Calu3 (cell line): ENCODE data around the gene SS18. TPM values are rescaled to one million over a fixed set of nuclear protein-coding genes. Genes with fewer than 3 reads are reported as not detected.
A peak's percentile ranks its signal among the peaks of the same experiment; 100 is the strongest.
"Not testable (repeated sequence)": the region's sequence is repeated elsewhere in the genome, so short reads cannot be mapped to it uniquely, and the experiment has no call there.

Source experiments
- Bru-seq: library from RNA; stranded (reverse); fragments of 400-500 nt; gene quantifications from one replicate; lab custom pipeline; 2021; lab: Mats Ljungman, UMichigan
- BruChase-seq, 2 experiments: library from RNA; stranded (reverse); fragments of 400-500 nt; gene quantifications; one replicate each; lab custom pipeline; 2021; lab: Mats Ljungman, UMichigan
- BruUV-seq: library from RNA; stranded (reverse); fragments of 400-500 nt; replicated peaks from 2 replicates; lab custom pipeline; 2021; lab: Mats Ljungman, UMichigan
- CTCF ChIA-PET: fragments of 300-600 bp; sonication (Branson Sonifier 250); formaldehyde crosslinking; loops from one replicate; lab custom pipeline; 2022; ENCODE audit warnings: antibody characterized with exemption; lab: Charles Lee
- DNase-seq: peaks from one replicate; pipeline ENCODE4 v3.0.0; 2022
- H3K27ac Mint-ChIP-seq: one replicate; pipeline ENCODE4 v1.8.0; 2022; ENCODE audit warnings: mixed read lengths; ENCODE audit not compliant: unreplicated experiment
- H3K27me3 Mint-ChIP-seq: one replicate; pipeline ENCODE4 v1.8.0; 2022; ENCODE audit warnings: mixed read lengths; ENCODE audit not compliant: unreplicated experiment
- H3K36me3 Mint-ChIP-seq: one replicate; pipeline ENCODE4 v1.8.0; 2022; ENCODE audit warnings: mild to moderate bottlenecking, moderate library complexity, mixed read lengths; ENCODE audit not compliant: insufficient read depth, unreplicated experiment
- H3K4me1 Mint-ChIP-seq: one replicate; pipeline ENCODE4 v1.8.0; 2022; ENCODE audit warnings: mild to moderate bottlenecking, low read depth, mixed read lengths; ENCODE audit not compliant: unreplicated experiment
- H3K4me3 Mint-ChIP-seq: one replicate; pipeline ENCODE4 v1.8.0; 2022; ENCODE audit warnings: mild to moderate bottlenecking, low read depth, moderate library complexity, mixed read lengths; ENCODE audit not compliant: unreplicated experiment
- H3K9me3 Mint-ChIP-seq: one replicate; pipeline ENCODE4 v1.8.0; 2022; ENCODE audit warnings: low read depth, mixed read lengths; ENCODE audit not compliant: unreplicated experiment
- CTCF ChIP-seq: fragments of 200-600 bp; IDR thresholded peaks from one replicate; pipeline ENCODE4 v1.8.0; 2022; ENCODE audit warnings: antibody characterized with exemption; ENCODE audit not compliant: unreplicated experiment
- intact Hi-C: fragments of 100-400 bp; cut with micrococcal nuclease; formaldehyde crosslinking; loops from one replicate; pipeline ENCODE4 v1.10.0; 2022; ENCODE audit not compliant: unreplicated experiment
- long read RNA-seq: library from polyadenylated mRNA; stranded (forward); transcript quantifications from one replicate; pipeline ENCODE4 v2.0.0, GENCODE V29; 2022
- total RNA-seq: library from RNA; stranded (reverse); gene quantifications from 2 replicates; pipeline ENCODE4 v1.2.3, GENCODE V29; 2022

Gene SS18, protein sequence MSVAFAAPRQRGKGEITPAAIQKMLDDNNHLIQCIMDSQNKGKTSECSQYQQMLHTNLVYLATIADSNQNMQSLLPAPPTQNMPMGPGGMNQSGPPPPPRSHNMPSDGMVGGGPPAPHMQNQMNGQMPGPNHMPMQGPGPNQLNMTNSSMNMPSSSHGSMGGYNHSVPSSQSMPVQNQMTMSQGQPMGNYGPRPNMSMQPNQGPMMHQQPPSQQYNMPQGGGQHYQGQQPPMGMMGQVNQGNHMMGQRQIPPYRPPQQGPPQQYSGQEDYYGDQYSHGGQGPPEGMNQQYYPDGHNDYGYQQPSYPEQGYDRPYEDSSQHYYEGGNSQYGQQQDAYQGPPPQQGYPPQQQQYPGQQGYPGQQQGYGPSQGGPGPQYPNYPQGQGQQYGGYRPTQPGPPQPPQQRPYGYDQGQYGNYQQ
- total RNA-seq (86.6 and 89.9 TPM in 2 replicates), Bru-seq, nascent RNA (percentile 94 among the genes with signal in this experiment), BruChase-seq, experiment 1, labeled RNA remaining after a 6-hour chase (percentile 86 among the genes with signal in this experiment), BruChase-seq, experiment 2, labeled RNA remaining after a 2-hour chase (percentile 90 among the genes with signal in this experiment)
- long read RNA-seq, transcript SS18-203 (11 exons, 3,414 nt): minor isoform, 18 of 87 reads
- long read RNA-seq, transcript SS18-201 (10 exons, 1,836 nt): major isoform, 41 of 87 reads
- long read RNA-seq, partial matches to known transcripts: 7 of 87 reads
- long read RNA-seq, other reads (novel, unspliced or antisense): 17 of 87 reads

DNA sequence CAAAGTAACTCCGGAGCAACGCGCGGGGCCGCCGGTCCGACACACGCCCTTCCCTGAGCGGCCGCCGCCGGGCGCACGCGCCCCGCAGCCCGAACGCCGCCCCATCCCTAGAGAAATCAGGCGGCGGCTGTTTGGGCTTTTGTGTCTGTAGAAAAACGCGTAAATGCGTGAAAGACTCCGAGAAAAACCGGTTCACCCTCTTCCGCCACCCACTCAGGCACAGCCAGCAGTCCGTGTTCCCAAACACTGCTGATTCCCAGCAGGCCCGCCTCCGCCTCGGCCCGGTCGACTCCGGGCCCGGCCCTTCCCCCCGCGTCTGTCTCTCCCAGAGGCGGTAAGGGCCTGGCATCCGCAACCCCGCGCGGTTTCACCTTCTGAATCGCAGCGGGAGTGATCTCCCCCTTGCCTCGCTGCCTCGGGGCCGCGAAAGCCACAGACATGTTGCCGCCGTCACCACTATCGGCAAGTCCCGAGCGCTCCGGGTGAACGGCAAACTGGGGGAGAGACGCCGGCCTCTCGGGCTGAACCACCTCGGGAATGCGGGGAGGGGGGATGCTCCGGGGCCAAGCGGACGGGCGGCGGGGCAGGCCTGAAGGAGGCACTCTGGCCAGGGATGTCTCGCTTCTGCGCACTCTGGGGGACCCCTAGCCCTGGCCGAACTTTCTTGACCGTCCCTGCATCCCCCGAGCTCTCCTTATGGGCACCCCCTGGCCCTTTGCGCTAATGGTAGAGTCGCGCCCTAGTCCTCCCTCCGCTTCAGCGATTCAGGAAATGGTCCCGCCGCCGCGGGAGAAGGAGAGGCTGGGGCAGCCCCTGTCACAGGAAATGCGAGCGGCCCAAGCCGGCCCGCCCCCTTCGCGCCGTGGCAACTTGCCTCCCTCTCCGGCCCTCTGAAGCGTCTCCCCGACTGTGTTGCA is at the start of gene SS18:
Gene SS18 (minus strand): TSS at position 484 of the 917 bp plus-strand sequence. CDS start 44 bp downstream, at position 440.
- intact Hi-C loops: no loop called here
- DNase-seq: peak; percentile 94
- Mint-ChIP-seq H3K4me3 (peak within 1 kb of the TSS; percentile 99), H3K9me3 (no peaks in the 10 kb centered on the region), H3K4me1 (peaks cover 17% of the 10 kb centered on the region), H3K27ac (peak within 1 kb of the TSS; percentile 86), H3K36me3 (peaks cover 30% of the 10 kb centered on the region), H3K27me3 (no peaks in the 10 kb centered on the region)
- TF ChIP-seq CTCF: no peak
- BruUV-seq: no TSS peak
- CTCF ChIA-PET: no interaction called here

GRCh38 chr18:26135548-26135947 is 45.1 kb upstream of the SS18 start:
- H3K27me3 Mint-ChIP-seq: no peaks in the 10 kb centered on the region
- BruUV-seq: no TSS peak
- intact Hi-C loops: no loop called here
- TF ChIP-seq CTCF: no peak
- CTCF ChIA-PET: no interaction called here
- no peak for DNase-seq
- no peaks in the 10 kb centered on the region for H3K9me3 Mint-ChIP-seq
- no peaks in the 10 kb centered on the region for H3K4me1 Mint-ChIP-seq
- H3K36me3 Mint-ChIP-seq: no peaks in the 10 kb centered on the region
- H3K27ac Mint-ChIP-seq: no peak overlapping the region
- no peak overlapping the region for H3K4me3 Mint-ChIP-seq

GRCh38 chr18:26134107-26134506 is 43.7 kb upstream of the SS18 start:
- intact Hi-C loops: no loop called here
- Mint-ChIP-seq H3K4me3 (no peak overlapping the region), H3K27me3 (no peaks in the 10 kb centered on the region), H3K27ac (no peak overlapping the region), H3K9me3 (no peaks in the 10 kb centered on the region), H3K36me3 (no peaks in the 10 kb centered on the region), H3K4me1 (no peaks in the 10 kb centered on the region)
- no TSS peak for BruUV-seq
- CTCF ChIA-PET: no interaction called here
- TF ChIP-seq CTCF: no peak
- DNase-seq: no peak

DNA sequence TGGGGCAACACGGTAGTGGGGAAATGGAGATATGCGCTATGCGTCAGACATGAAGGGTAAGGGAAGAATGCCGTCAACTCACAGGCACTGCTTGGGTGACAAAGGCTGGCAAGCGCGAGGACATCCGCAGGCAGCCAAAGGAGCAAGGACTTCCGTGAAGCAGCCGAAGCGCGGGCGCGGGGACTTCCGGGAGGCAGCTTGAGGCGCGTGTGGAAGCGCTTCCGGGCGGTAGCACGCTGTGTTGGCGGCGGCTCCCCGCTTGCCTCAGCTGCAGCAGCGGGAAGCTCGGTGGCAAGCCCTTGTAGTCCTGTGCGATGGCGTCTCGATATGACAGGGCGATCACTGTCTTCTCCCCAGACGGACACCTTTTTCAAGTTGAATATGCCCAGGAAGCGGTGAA is 43.2 kb upstream of the SS18 start, which contains the start of gene PSMA8:
Gene PSMA8 (plus strand): TSS at position 218 of the 400 bp plus-strand sequence. CDS start 97 bp downstream, at position 315.
- H3K9me3 Mint-ChIP-seq: no peaks in the 10 kb centered on the region
- BruUV-seq: no TSS peak
- no peak for TF ChIP-seq CTCF
- CTCF ChIA-PET: no interaction called here
- H3K36me3 Mint-ChIP-seq: no peaks in the 10 kb centered on the region
- H3K4me1 Mint-ChIP-seq: no peaks in the 10 kb centered on the region
- no peak for DNase-seq
- no peaks in the 10 kb centered on the region for H3K27me3 Mint-ChIP-seq
- H3K27ac Mint-ChIP-seq: no peak within 1 kb of the TSS
- no peak within 1 kb of the TSS for H3K4me3 Mint-ChIP-seq
- intact Hi-C loops: no loop called here

DNA sequence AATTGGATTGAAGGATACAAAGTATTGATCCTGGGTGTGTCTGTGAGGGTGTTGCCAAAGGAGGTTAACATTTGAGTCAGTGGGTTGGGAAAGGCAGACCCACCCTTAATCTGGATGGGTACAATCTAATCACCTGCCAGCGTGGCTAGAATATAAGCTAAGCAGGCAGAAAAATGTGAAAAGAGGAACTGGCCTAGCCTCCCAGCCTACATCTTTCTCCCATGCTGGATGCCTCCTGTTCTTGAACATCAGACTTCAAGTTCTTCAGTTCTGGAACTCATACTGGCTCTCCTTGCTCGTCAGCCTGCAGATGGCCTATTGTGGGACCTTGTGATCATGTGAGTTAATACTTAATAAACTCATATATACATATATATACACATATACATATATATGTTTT is 37.8 kb upstream of the SS18 start:
- H3K27ac Mint-ChIP-seq, H3K27me3 Mint-ChIP-seq, H3K4me1 Mint-ChIP-seq, H3K9me3 Mint-ChIP-seq, DNase-seq, intact Hi-C loops, H3K4me3 Mint-ChIP-seq, H3K36me3 Mint-ChIP-seq, BruUV-seq: not testable (repeated sequence)
- CTCF ChIA-PET: interaction anchor here (0.7 kb wide), 1 partner anchor 579 kb away, joined by 5 read pairs; no protein-coding TSS in a partner anchor
